ENCODE data around the gene MAPKAPK2. TPM values are rescaled to one million over a fixed set of nuclear protein-coding genes. Genes with fewer than 3 reads are reported as not detected.

The MAPKAPK2 gene
- polyA plus RNA-seq, 1 donor (not counting 4 experiments of a cell fraction or from before 2014, with no cell fraction given): 41.5 TPM

DNA sequence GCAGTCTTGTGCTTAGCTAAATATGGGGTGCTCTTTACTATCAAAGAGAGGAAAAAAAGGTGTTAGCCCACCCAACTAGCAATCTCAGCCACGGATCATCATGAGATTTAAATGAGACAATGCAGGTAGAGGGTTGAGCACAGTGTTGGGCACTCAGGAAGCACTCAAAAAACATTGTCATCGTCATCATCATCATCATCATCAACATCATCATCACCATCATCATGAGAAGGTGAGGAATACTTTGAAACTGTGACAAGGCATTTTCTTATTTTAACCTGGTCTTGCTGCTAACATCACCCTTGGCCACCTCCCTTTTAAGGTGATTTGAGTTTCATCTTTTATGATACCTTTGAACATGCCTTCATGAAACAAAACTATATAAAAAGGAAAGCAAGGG lies 3.3 kb upstream of the MAPKAPK2 start:
- H3K9me1 ChIP-seq (ENCODE audit: control insufficient read depth, extremely low read depth, insufficient read depth, low read length): no peaks in the 10 kb centered on the region
- H3K4me1 ChIP-seq (ENCODE audit: control insufficient read depth, extremely low read depth, insufficient read depth, low read length): peaks cover under 1% of the 10 kb centered on the region
- H3K4me3 ChIP-seq (ENCODE audit: control insufficient read depth in 2 of 3, extremely low read depth in 1 of 3, insufficient read depth in 2 of 3, low read depth in 1 of 3, low read length in 3 of 3): no peak overlapping the region
- no peak for FAIRE-seq
- H3K27me3 ChIP-seq (ENCODE audit: control insufficient read depth, extremely low read depth, insufficient read depth, low read length): peaks cover 10% of the 10 kb centered on the region
- H3K9me3 ChIP-seq (ENCODE audit: control insufficient read depth, low read depth, low read length): no peaks in the 10 kb centered on the region
- no peak overlapping the region for H3K9ac ChIP-seq (ENCODE audit: control insufficient read depth, extremely low read depth, insufficient read depth, low read length)
- dilution Hi-C loops (cut with MboI; ENCODE audit: extremely low pct_ligation_motif_present, low sequenced_read_pairs): no loop called here
- H3K4me2 ChIP-seq (ENCODE audit: control insufficient read depth, extremely low read depth, insufficient read depth, low read depth, low read length): no peak overlapping the region
- H3K79me2 ChIP-seq (ENCODE audit: control insufficient read depth, insufficient read depth, low read length): peaks cover 10% of the 10 kb centered on the region
- TF ChIP-seq, protein P1, sequence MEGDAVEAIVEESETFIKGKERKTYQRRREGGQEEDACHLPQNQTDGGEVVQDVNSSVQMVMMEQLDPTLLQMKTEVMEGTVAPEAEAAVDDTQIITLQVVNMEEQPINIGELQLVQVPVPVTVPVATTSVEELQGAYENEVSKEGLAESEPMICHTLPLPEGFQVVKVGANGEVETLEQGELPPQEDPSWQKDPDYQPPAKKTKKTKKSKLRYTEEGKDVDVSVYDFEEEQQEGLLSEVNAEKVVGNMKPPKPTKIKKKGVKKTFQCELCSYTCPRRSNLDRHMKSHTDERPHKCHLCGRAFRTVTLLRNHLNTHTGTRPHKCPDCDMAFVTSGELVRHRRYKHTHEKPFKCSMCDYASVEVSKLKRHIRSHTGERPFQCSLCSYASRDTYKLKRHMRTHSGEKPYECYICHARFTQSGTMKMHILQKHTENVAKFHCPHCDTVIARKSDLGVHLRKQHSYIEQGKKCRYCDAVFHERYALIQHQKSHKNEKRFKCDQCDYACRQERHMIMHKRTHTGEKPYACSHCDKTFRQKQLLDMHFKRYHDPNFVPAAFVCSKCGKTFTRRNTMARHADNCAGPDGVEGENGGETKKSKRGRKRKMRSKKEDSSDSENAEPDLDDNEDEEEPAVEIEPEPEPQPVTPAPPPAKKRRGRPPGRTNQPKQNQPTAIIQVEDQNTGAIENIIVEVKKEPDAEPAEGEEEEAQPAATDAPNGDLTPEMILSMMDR (optimal IDR thresholded peaks at IDR 0.05 in 1 of 3, IDR thresholded peaks at IDR 0.05 in 1 of 3, conservative IDR thresholded peaks at IDR 0.05 in 1 of 3; ENCODE audit: extremely low read depth in 1 of 3, insufficient read depth in 2 of 3, low read length in 3 of 3): no peak
- no peak for TF ChIP-seq EZH2 (IDR thresholded peaks at IDR 0.05; ENCODE audit: low read length)
- H3K36me3 ChIP-seq (ENCODE audit: control insufficient read depth in 2 of 2, extremely low read depth in 1 of 2, insufficient read depth in 2 of 2, low read length in 2 of 2): no peaks in the 10 kb centered on the region
- H3K27ac ChIP-seq (ENCODE audit: control insufficient read depth, insufficient read depth, low read length): no peak overlapping the region
- H4K20me1 ChIP-seq (ENCODE audit: control insufficient read depth, extremely low read depth, insufficient read depth, low read length): peaks cover 1% of the 10 kb centered on the region
- no peak overlapping the region for H2AFZ ChIP-seq (ENCODE audit: control insufficient read depth, low read length)
- no peak for DNase-seq (ENCODE audit: low read depth, low spot score)

- Histone ChIP-seq H3K9ac (ENCODE audit: control insufficient read depth, extremely low read depth, insufficient read depth, low read length) (no peak overlapping the region), H3K4me3 (ENCODE audit: control insufficient read depth in 2 of 3, extremely low read depth in 1 of 3, insufficient read depth in 2 of 3, low read depth in 1 of 3, low read length in 3 of 3) (no peak overlapping the region), H3K27ac (ENCODE audit: control insufficient read depth, insufficient read depth, low read length) (no peak overlapping the region), H3K27me3 (ENCODE audit: control insufficient read depth, extremely low read depth, insufficient read depth, low read length) (peaks cover 10% of the 10 kb centered on the region), H3K36me3 (ENCODE audit: control insufficient read depth in 2 of 2, extremely low read depth in 1 of 2, insufficient read depth in 2 of 2, low read length in 2 of 2) (no peaks in the 10 kb centered on the region), H4K20me1 (ENCODE audit: control insufficient read depth, extremely low read depth, insufficient read depth, low read length) (peaks cover 7% of the 10 kb centered on the region), H3K79me2 (ENCODE audit: control insufficient read depth, insufficient read depth, low read length) (peaks cover 18% of the 10 kb centered on the region), H3K9me3 (ENCODE audit: control insufficient read depth, low read depth, low read length) (no peaks in the 10 kb centered on the region), H3K4me1 (ENCODE audit: control insufficient read depth, extremely low read depth, insufficient read depth, low read length) (peaks cover 8% of the 10 kb centered on the region), H2AFZ (ENCODE audit: control insufficient read depth, low read length) (no peak overlapping the region), H3K9me1 (ENCODE audit: control insufficient read depth, extremely low read depth, insufficient read depth, low read length) (no peaks in the 10 kb centered on the region), H3K4me2 (ENCODE audit: control insufficient read depth, extremely low read depth, insufficient read depth, low read depth, low read length) (no peak overlapping the region)
- TF ChIP-seq, protein P1 (optimal IDR thresholded peaks at IDR 0.05 in 1 of 3, IDR thresholded peaks at IDR 0.05 in 1 of 3, conservative IDR thresholded peaks at IDR 0.05 in 1 of 3; ENCODE audit: extremely low read depth in 1 of 3, insufficient read depth in 2 of 3, low read length in 3 of 3): no peak
- no peak for TF ChIP-seq EZH2 (IDR thresholded peaks at IDR 0.05; ENCODE audit: low read length)
- DNase-seq (ENCODE audit: low read depth, low spot score) (no peak), FAIRE-seq (no peak)
- dilution Hi-C loops (cut with MboI; ENCODE audit: extremely low pct_ligation_motif_present, low sequenced_read_pairs): no loop called here
Observed at GRCh38 chr1:206682111-206682510, 2.6 kb upstream of the MAPKAPK2 start.
